H1 (cell line): ENCODE measurements around the gene FEM1C. TPM values are rescaled to one million over a fixed set of nuclear protein-coding genes. Genes with fewer than 3 reads are reported as not detected.

ENCODE experiments used
- GTF2F1 ChIP-seq: IDR thresholded peaks from 2 replicates; pipeline ENCODE4 v1.6.1; 2012; ENCODE audit warnings: low read depth, low read length, improper control_type of control experiment, borderline replicate concordance
- polyA plus RNA-seq, 7 experiments: library from polyadenylated mRNA; depleted of rRNA in 3 of 7; stranded (reverse) in 5 of 7; unstranded in 2 of 7; fragments of >200 nt in 5 of 7; fragments of 200-250 nt in 2 of 7; gene quantifications; 1 replicate in 5 of 7; 2 replicates in 1 of 7; 4 replicates in 1 of 7; pipeline versions ENCODE4 v1.2.1 to v1.2.3, GENCODE V29; 2011 to 2013; ENCODE audit warnings: missing spikeins in 2 of 7, mixed read lengths in 2 of 7
- total RNA-seq: library from RNA; stranded (reverse); fragmentation: NEBNext Ultra II Directional; extraction: Animal tissue kit (Norgen Biotek cat#: 25700); gene quantifications from 2 replicates; pipeline ENCODE4 v1.2.1, GENCODE V29; 2021

The FEM1C gene
- total and polyA plus RNA-seq, 2 of the 8 experiments (the other 6 are each of a cell fraction or from before 2014, with no cell fraction given): 4.4 to 17.7 TPM

GRCh38 chr5:115535479-115536035, 9.0 kb downstream of the FEM1C start (continued):
- TF ChIP-seq GTF2F1: no peak
